ENCODE data around the gene ARHGEF17.

GRCh38 chr11:73312851-73313327, 4.8 kb downstream of the ARHGEF17 start:
- TF ChIP-seq CTCF (IDR thresholded peaks at IDR 0.05), result no peak
- TF ChIP-seq POLR2A (IDR thresholded peaks at IDR 0.05), result no peak

Data from testis (tissue), 2 donors.